Measurements from ENCODE around the gene APPL1. TPM values are rescaled to one million over a fixed set of nuclear protein-coding genes. Genes with fewer than 3 reads are reported as not detected.

The APPL1 gene
- total and polyA plus RNA-seq, 10 of the 15 experiments (the other 5 are each of a cell fraction or from before 2014, with no cell fraction given): 15.0 to 77.6 (median 40.2) TPM

DNA sequence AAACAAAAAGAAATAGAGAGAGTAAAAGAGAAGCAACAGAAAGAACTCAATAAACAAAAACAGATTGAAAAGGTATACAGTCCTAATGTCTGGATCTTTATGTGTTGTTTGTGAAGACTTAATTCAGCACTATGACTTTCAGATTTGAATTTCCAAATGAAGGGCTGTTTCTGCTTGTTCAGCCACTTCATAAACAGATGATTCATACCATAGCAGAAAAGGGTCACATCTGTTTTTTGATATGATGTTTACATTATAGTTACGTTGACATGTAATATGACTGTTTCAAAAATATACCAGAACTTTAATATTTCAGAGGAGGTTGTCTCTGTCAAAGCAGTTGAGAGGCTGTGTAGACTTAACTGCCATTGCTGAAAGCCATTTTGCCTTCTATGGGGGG, 40.9 kb downstream of the APPL1 start (continued):
- TF ChIP-seq, protein P1, sequence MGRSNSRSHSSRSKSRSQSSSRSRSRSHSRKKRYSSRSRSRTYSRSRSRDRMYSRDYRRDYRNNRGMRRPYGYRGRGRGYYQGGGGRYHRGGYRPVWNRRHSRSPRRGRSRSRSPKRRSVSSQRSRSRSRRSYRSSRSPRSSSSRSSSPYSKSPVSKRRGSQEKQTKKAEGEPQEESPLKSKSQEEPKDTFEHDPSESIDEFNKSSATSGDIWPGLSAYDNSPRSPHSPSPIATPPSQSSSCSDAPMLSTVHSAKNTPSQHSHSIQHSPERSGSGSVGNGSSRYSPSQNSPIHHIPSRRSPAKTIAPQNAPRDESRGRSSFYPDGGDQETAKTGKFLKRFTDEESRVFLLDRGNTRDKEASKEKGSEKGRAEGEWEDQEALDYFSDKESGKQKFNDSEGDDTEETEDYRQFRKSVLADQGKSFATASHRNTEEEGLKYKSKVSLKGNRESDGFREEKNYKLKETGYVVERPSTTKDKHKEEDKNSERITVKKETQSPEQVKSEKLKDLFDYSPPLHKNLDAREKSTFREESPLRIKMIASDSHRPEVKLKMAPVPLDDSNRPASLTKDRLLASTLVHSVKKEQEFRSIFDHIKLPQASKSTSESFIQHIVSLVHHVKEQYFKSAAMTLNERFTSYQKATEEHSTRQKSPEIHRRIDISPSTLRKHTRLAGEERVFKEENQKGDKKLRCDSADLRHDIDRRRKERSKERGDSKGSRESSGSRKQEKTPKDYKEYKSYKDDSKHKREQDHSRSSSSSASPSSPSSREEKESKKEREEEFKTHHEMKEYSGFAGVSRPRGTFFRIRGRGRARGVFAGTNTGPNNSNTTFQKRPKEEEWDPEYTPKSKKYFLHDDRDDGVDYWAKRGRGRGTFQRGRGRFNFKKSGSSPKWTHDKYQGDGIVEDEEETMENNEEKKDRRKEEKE (IDR thresholded peaks at IDR 0.05): no peak
- TF ChIP-seq, protein P2, sequence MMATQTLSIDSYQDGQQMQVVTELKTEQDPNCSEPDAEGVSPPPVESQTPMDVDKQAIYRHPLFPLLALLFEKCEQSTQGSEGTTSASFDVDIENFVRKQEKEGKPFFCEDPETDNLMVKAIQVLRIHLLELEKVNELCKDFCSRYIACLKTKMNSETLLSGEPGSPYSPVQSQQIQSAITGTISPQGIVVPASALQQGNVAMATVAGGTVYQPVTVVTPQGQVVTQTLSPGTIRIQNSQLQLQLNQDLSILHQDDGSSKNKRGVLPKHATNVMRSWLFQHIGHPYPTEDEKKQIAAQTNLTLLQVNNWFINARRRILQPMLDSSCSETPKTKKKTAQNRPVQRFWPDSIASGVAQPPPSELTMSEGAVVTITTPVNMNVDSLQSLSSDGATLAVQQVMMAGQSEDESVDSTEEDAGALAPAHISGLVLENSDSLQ (IDR thresholded peaks at IDR 0.05): no peak
- TF ChIP-seq MTA3 (IDR thresholded peaks at IDR 0.05; ENCODE audit: borderline replicate concordance, low read length): no peak
- TF ChIP-seq STAT1 (conservative IDR thresholded peaks at IDR 0.05): no peak
- no peak for TF ChIP-seq SREBF1 (IDR thresholded peaks at IDR 0.05; ENCODE audit: low read length)
- TF ChIP-seq RCOR1 (conservative IDR thresholded peaks at IDR 0.05; ENCODE audit: low read depth, low read length): no peak
- TF ChIP-seq ZNF622 (IDR thresholded peaks at IDR 0.05): no peak

DNA sequence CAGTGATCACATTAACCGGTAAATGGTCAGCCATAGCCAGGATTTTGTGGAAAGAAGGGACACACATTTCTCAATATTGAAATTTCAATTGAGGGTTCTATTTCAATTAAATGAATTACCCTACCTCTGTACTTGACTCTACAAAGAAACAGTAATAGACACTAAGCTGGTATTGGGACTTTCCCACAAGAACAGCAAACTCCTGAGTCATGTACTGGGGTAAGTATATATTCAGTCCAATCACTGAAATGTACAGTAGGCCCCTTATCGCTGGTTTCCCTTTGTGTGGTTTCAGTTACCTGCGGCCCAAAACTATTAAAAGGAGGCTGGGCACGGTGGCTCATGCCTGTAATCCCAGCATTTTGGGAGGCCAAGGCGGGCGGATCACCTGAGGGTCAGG, 47.3 kb downstream of the APPL1 start:
- FAIRE-seq (no peak), ATAC-seq (no peak), DNase-seq (ENCODE audit: low read depth, low spot score) (no peak)
- intact Hi-C loops (cut with micrococcal nuclease; ENCODE audit: unreplicated experiment) (no loop called here), in situ Hi-C loops (cut with MboI) (no loop called here)
- Histone ChIP-seq H3K27me3 (replicated peaks in 1 of 2; ENCODE audit: control insufficient read depth in 2 of 2, insufficient read depth in 2 of 2, low read length in 1 of 2) (no peaks in the 10 kb centered on the region), H3K4me1 (ENCODE audit: control insufficient read depth, insufficient read depth, low read length) (no peaks in the 10 kb centered on the region), H3K9ac (ENCODE audit: control insufficient read depth, insufficient read depth, low read length) (no peak overlapping the region), H3K27ac (ENCODE audit: control insufficient read depth, insufficient read depth) (no peak overlapping the region), H3K4me2 (ENCODE audit: control insufficient read depth, insufficient read depth) (no peak overlapping the region), H4K20me1 (ENCODE audit: control insufficient read depth, insufficient read depth) (no peaks in the 10 kb centered on the region), H3K4me3 (no peak overlapping the region), H3K79me2 (ENCODE audit: control insufficient read depth, insufficient read depth, low read length) (no peaks in the 10 kb centered on the region), H2AFZ (ENCODE audit: control insufficient read depth, low read depth, low read length) (no peak overlapping the region), H3K9me3 (replicated peaks; ENCODE audit: control insufficient read depth, insufficient read depth, low read length) (no peaks in the 10 kb centered on the region), H3K36me3 (ENCODE audit: control insufficient read depth in 2 of 2, insufficient read depth in 2 of 2, low read length in 1 of 2) (peaks cover 0 to 5% of the 10 kb centered on the region in 2 experiments; a peak in 1 of 4 replicates)
- ChIA-PET CTCF (no interaction called here), RAD21 (ENCODE audit: unreplicated experiment) (no interaction called here), SMC1A (ENCODE audit: uncharacterized antibody, unreplicated experiment) (no interaction called here), POLR2A (no interaction called here)
- 94% methylated on average over 6 of the region's 6 CpGs for WGBS (ENCODE audit: insufficient coverage, insufficient replicate concordance, low lambda C conversion rate, missing lambda C conversion rate)
- BruUV-seq (replicated peaks): no TSS peak
- TF ChIP-seq EZH2 (IDR thresholded peaks at IDR 0.05; ENCODE audit: borderline replicate concordance, control insufficient read depth, low read depth, low read length): no peak
- TF ChIP-seq CHD4 (IDR thresholded peaks at IDR 0.05): no peak
- no peak for TF ChIP-seq SPI1 (IDR thresholded peaks at IDR 0.05; ENCODE audit: borderline replicate concordance, insufficient read depth, low read depth, low read length)
- TF ChIP-seq, protein P3, sequence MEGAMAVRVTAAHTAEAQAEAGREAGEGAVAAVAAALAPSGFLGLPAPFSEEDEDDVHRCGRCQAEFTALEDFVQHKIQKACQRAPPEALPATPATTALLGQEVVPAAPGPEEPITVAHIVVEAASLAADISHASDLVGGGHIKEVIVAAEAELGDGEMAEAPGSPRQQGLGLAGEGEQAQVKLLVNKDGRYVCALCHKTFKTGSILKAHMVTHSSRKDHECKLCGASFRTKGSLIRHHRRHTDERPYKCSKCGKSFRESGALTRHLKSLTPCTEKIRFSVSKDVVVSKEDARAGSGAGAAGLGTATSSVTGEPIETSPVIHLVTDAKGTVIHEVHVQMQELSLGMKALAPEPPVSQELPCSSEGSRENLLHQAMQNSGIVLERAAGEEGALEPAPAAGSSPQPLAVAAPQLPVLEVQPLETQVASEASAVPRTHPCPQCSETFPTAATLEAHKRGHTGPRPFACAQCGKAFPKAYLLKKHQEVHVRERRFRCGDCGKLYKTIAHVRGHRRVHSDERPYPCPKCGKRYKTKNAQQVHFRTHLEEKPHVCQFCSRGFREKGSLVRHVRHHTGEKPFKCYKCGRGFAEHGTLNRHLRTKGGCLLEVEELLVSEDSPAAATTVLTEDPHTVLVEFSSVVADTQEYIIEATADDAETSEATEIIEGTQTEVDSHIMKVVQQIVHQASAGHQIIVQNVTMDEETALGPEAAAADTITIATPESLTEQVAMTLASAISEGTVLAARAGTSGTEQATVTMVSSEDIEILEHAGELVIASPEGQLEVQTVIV (IDR thresholded peaks at IDR 0.05; ENCODE audit: borderline replicate concordance, partially characterized antibody): no peak
- no peak for TF ChIP-seq MEF2A (IDR thresholded peaks at IDR 0.05; ENCODE audit: insufficient read depth, low read depth, low read length)

All from GM12878 (cell line).